Activated T-helper 1 cell treated with Interleukin-2 at 50 U/mL for 16 hours (primary cell): ENCODE results near the gene PRKCZ.

Source experiments
- DNase-seq: peaks from one replicate; pipeline ENCODE4 v3.0.0-alpha.2; 2020; ENCODE audit warnings: low read depth

Gene PRKCZ

GRCh38 chr1:2209400-2210083 is 159.3 kb downstream of the PRKCZ start:
- DNase-seq: no peak

GRCh38 chr1:2210084-2210653 is 160.0 kb downstream of the PRKCZ start:
- no peak for DNase-seq

GRCh38 chr1:2210786-2211185 is 160.6 kb downstream of the PRKCZ start:
- no peak for DNase-seq

- DNase-seq: no peak
Observed at GRCh38 chr1:2212274-2212531, 162.0 kb downstream of the PRKCZ start.

GRCh38 chr1:2212532-2213491 is 162.6 kb downstream of the PRKCZ start:
- DNase-seq: no peak

- DNase-seq: no peak
Observed at GRCh38 chr1:2213576-2214505, 163.6 kb downstream of the PRKCZ start.

GRCh38 chr1:2214541-2215241 is 164.5 kb downstream of the PRKCZ start:
- no peak for DNase-seq

GRCh38 chr1:2215329-2215728 is 165.1 kb downstream of the PRKCZ start:
- no peak for DNase-seq

GRCh38 chr1:2215909-2216766 is 165.9 kb downstream of the PRKCZ start:
- no peak for DNase-seq

GRCh38 chr1:2216767-2217058 is 166.5 kb downstream of the PRKCZ start:
- DNase-seq: no peak

- no peak for DNase-seq
Observed at GRCh38 chr1:2221271-2221670, 171.1 kb downstream of the PRKCZ start.

- no peak for DNase-seq
Observed at GRCh38 chr1:2224170-2224584, 174.0 kb downstream of the PRKCZ start.

- no peak for DNase-seq
Observed at GRCh38 chr1:2224631-2225428, 174.6 kb downstream of the PRKCZ start.

GRCh38 chr1:2226525-2227345 is 176.5 kb downstream of the PRKCZ start:
- DNase-seq: no peak

GRCh38 chr1:2227346-2228156 is 177.3 kb downstream of the PRKCZ start:
- peak; percentile 96 for DNase-seq

GRCh38 chr1:2228157-2228594 is 178.0 kb downstream of the PRKCZ start, which contains the start of gene SKI:
TSS of gene SKI (plus strand) at chr1:2228319. CDS start at chr1:2228767, 448 bp downstream.
- DNase-seq: no peak

- no peak for DNase-seq
Observed at GRCh38 chr1:2228694-2229036, 178.5 kb downstream of the PRKCZ start.
